ENCODE results near the gene GABRR3. TPM values are rescaled to one million over a fixed set of nuclear protein-coding genes. Genes with fewer than 3 reads are reported as not detected.

The GABRR3 gene
- total and polyA plus RNA-seq, 10 donors = 0.03 TPM; not detected in 9

- H3K9me3 ChIP-seq = peaks cover 0 to 17% (median 13%) of the 10 kb centered on the region in 8 donors
- 66 to 77% (median 67%) methylated on average over 3 of the region's 3 CpGs for WGBS, 5 donors
- H3K4me1 ChIP-seq = peaks cover 0 to 8% (median 3%) of the 10 kb centered on the region in 6 donors
- TF ChIP-seq POLR2A (IDR thresholded peaks at IDR 0.05) (no peak), POLR2AphosphoS5 (IDR thresholded peaks at IDR 0.05) (no peak), CTCF (IDR thresholded peaks at IDR 0.05 in 8 of 11, conservative IDR thresholded peaks at IDR 0.05 in 3 of 11) (no peak)
- H3K27ac ChIP-seq = no peak overlapping the region
- no peak for DNase-seq
- intact Hi-C loops (cut with DNase I; ENCODE audit: low total_unique reads) = no loop called here
- no peak overlapping the region for H3K4me3 ChIP-seq
- no peaks in the 10 kb centered on the region for H3K36me3 ChIP-seq
- H3K27me3 ChIP-seq (replicated peaks in 1 of 7) = peaks cover 0 to 49% (median 5%) of the 10 kb centered on the region in 7 donors
Measured at GRCh38 chr3:98038286-98038685, 3.2 kb upstream of the GABRR3 start.

GRCh38 chr3:98034486-98034885, 629 bp downstream of the GABRR3 start:
- Histone ChIP-seq H3K9me3 (no peaks in the 10 kb centered on the region), H3K4me3 (no peak overlapping the region), H3K36me3 (no peaks in the 10 kb centered on the region), H3K4me1 (peaks cover 0 to 7% (median 3%) of the 10 kb centered on the region in 6 donors), H3K27ac (no peak overlapping the region), H3K27me3 (replicated peaks in 1 of 7) (peaks cover 0 to 45% (median 0%) of the 10 kb centered on the region in 7 donors)
- intact Hi-C loops (cut with DNase I; ENCODE audit: low total_unique reads) = no loop called here
- TF ChIP-seq POLR2A (IDR thresholded peaks at IDR 0.05) (no peak), CTCF (IDR thresholded peaks at IDR 0.05 in 8 of 11, conservative IDR thresholded peaks at IDR 0.05 in 3 of 11) (no peak), POLR2AphosphoS5 (IDR thresholded peaks at IDR 0.05) (no peak)
- 48 to 77% (median 60%) methylated on average over 2 of the region's 2 CpGs for WGBS, 5 donors
- DNase-seq = no peak

GRCh38 chr3:98034036-98034435, 1.1 kb downstream of the GABRR3 start:
- TF ChIP-seq POLR2A (IDR thresholded peaks at IDR 0.05) (no peak), POLR2AphosphoS5 (IDR thresholded peaks at IDR 0.05) (no peak), CTCF (IDR thresholded peaks at IDR 0.05 in 8 of 11, conservative IDR thresholded peaks at IDR 0.05 in 3 of 11) (no peak)
- H3K9me3 ChIP-seq = no peaks in the 10 kb centered on the region
- H3K4me3 ChIP-seq = no peak overlapping the region
- intact Hi-C loops (cut with DNase I; ENCODE audit: low total_unique reads) = no loop called here
- DNase-seq = no peak
- H3K27me3 ChIP-seq (replicated peaks in 1 of 7) = peaks cover 0 to 45% (median 0%) of the 10 kb centered on the region in 7 donors
- no peaks in the 10 kb centered on the region for H3K36me3 ChIP-seq
- peaks cover 0 to 2% (median under 1%) of the 10 kb centered on the region in 6 donors for H3K4me1 ChIP-seq
- WGBS, 5 donors = 63 to 77% (median 71%) methylated on average over 2 of the region's 2 CpGs
- no peak overlapping the region for H3K27ac ChIP-seq

GRCh38 chr3:98032904-98033303, 2.2 kb downstream of the GABRR3 start:
- TF ChIP-seq CTCF (IDR thresholded peaks at IDR 0.05 in 8 of 11, conservative IDR thresholded peaks at IDR 0.05 in 3 of 11) (no peak), POLR2A (IDR thresholded peaks at IDR 0.05) (no peak), POLR2AphosphoS5 (IDR thresholded peaks at IDR 0.05) (no peak)
- no peak for DNase-seq
- intact Hi-C loops (cut with DNase I; ENCODE audit: low total_unique reads) = no loop called here
- H3K27me3 ChIP-seq (replicated peaks in 1 of 7) = peaks cover 0 to 36% (median 0%) of the 10 kb centered on the region in 7 donors
- no peak overlapping the region for H3K27ac ChIP-seq
- H3K9me3 ChIP-seq = no peaks in the 10 kb centered on the region
- H3K36me3 ChIP-seq = no peaks in the 10 kb centered on the region
- H3K4me3 ChIP-seq = no peak overlapping the region
- 47 to 65% (median 53%) methylated on average over 1 of the region's 1 CpG for WGBS, 5 donors
- no peaks in the 10 kb centered on the region for H3K4me1 ChIP-seq

All from spleen (tissue), 11 donors.